Stimulated activated CD8-positive, alpha-beta memory T cell treated with anti-CD3 and anti-CD28 coated beads, Interleukin-12 subunit alpha, Interleukin-12 subunit beta, amount 100 ng/mL, for 4 hours (primary cell): ENCODE data around the gene PDE9A.
"Not testable (repeated sequence)": the region's sequence is repeated elsewhere in the genome, so short reads cannot be mapped to it uniquely, and the experiment has no call there.

Source experiments
- DNase-seq: peaks from one replicate; pipeline ENCODE4 v3.0.0-alpha.2; 2020; ENCODE audit warnings: low read depth

Gene PDE9A

DNA sequence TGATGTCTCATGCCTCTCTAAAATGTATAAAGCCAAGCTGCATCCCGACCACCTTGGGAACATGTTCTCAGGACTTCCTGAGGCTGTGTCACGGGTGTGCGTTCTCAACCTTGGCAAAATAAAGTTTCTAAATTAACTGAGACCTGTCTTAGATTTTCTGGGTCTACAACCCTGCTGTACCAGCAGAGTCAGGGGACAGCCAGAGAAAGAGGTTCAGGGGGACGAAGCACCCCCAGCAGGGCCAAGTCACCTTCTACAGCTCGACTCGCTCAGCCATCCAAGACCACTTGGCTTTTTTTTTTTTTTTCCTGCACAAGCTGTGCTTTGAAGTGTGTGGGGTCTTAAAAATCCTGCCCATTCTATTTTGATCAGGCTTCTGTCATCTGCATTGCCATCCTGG is 28.5 kb upstream of the PDE9A start:
- no peak for DNase-seq

DNA sequence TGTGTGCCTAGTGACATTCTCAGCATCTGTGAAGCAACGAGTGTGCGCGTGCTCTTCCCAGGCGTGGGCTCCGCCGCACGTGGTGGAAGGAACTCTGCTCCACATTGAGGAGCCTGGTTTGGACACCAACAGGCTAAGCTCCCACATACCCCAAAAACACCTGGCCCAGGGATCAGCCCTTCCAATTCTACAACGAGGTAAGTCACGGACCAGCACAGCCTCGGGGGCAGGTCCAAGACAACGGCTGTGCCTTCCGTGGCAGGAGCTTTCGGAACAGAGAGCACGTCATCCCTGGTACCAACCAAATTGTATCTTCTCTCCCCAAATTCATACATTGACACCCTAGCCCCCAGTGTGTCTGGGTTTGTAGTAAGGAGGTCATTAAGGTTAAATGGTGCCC is 27.2 kb upstream of the PDE9A start:
- no peak for DNase-seq

DNA sequence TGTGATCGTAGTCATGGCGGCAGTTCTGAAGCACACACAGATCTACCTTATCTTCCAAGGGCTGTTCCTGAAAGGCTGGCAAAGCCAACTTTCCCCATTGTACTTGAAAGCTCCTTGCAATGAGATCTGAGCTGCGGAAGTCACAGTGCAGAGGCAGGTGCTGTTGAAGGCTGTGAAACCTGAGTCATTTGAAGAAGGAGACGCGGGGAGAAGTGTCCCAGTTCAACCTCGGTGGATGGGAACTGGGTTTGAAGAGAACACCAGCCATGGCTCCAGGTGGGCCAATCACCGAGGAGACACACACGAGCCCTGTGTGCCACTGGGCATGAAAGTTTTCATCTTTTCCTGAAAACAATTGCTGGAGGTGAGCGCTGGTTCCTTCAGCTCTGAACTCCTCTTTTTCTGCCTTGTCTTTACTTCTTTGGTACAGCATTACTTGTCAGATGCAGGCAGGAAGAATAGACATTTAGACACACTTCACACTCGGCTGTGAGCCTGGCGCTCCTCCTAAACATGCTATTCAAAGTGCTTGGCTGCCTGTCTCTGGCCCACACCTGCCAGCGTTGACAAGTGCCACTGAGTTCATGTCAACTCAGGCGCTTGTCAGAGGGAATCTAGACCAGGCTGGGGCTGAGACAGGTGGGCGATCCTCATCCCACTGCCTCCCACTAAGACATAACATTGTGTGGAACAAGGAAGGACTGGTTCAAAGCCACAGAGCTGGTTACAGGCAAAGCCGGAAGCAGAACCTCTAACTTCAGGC is 25.7 kb upstream of the PDE9A start:
- no peak for DNase-seq

DNA sequence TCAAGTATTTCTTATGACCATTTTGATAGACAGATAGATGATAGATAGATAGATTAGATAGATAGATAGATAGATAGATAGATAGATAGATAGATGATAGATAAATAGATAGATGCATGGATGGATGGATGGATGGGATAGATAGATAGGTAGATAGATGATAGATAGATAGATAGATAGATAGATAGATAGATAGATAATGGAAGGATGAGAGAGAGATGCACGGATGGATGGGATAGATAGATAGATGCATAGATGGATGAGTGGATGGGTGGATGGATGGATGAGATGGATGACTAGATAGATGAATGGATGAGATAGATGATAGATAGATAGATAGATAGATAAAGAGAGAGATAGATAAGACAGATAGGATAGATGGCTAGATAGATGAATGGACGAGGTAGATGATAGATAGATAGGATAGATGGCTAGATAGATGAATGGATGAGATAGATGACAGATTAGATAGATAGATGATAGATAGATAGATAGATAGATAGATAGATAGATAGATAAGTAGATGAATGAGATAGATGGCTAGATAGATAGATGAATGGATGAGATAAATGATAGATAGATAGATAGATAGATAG is 24.9 kb upstream of the PDE9A start:
- not testable (repeated sequence) for DNase-seq

DNA sequence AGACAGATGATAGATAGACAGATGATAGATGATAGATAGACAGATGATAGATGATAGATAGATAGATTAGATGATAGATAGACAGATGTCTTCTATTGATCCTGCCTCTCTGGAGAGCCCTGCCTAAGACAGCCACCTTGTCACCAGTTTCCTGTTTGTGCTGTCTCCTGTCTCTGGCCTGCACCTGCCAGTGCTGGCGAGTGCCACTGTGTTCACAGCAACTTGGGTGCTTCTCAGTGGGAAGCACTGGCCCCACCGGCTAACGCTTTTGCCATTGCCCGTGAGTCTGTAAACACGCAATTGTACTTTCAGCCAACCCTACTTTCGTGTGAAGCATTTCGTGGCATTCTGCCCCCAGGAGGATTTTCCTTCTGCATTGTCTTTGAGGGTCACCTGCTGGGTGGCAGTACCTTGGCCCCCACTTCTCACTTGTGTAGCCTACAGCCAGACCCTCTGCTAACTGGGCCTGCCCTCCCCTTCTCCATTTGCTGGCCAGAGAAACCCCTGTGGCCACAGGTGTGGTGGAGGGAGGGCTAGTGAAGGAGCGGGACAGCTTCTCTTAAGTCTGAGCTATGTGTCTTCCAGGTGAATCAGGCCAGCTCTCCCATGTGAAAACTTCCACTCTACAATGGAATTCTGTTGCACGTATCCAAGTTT is 23.4 kb upstream of the PDE9A start:
- DNase-seq, result no peak

DNA sequence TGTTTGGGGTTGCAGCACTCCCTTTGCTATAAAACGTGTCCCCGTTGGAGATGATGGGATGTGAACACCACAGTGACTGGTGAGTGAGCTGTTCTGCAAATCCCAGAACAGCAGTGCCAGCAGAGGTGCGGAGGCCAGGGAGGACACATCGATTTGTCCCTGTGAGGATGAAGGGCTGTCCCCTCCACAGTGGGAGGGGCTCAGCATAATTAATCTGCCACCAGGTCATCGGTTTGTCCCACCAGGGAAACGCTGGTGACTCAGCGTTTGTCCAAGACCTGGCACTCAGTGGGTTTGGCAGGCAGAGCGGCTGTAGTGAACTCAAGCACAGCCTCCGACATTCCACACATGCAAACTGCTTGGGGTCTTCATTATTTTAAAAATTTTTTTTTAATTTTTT is 22.8 kb upstream of the PDE9A start:
- DNase-seq, result no peak

DNA sequence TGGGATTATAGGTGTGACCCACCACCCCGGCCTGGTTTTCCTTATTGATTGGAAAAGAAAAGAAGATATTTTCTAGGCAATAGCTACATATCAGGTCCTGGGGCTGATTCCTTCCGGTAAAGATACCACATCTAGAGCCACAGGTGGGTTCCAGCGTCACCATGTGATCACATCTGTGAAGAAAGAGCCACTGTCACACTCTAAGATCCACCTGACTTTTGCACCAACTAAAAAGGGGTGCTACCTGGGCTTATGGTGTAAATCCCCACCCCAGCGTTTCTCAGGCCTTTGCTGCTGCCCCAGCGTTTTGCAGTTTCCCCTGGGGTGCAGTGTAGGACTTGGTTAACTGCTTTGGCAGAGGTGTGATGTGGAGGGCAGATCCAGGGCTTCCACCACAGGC is 22.3 kb upstream of the PDE9A start:
- DNase-seq, result no peak

DNA sequence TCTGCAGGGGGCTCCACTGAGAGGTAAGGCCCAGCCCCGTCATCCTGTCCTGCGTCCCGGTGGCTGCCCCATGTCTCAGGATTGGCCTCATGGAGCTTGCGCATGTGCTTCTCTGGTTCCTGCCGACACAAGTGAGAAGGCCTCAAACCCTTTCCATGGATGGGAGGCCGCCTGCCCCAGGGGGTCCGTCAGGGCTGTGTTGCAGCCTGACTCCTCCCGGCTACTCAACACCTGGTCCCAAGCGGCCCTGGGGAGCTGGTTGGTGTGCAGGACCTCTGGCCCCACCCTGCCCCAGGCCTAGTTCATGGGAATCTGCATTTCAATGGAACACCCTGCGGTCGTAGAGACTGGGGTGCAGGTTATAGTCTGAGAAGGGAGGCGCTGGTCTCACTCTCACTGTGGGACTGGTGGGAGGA is 21.1 kb upstream of the PDE9A start:
- DNase-seq, result no peak

DNA sequence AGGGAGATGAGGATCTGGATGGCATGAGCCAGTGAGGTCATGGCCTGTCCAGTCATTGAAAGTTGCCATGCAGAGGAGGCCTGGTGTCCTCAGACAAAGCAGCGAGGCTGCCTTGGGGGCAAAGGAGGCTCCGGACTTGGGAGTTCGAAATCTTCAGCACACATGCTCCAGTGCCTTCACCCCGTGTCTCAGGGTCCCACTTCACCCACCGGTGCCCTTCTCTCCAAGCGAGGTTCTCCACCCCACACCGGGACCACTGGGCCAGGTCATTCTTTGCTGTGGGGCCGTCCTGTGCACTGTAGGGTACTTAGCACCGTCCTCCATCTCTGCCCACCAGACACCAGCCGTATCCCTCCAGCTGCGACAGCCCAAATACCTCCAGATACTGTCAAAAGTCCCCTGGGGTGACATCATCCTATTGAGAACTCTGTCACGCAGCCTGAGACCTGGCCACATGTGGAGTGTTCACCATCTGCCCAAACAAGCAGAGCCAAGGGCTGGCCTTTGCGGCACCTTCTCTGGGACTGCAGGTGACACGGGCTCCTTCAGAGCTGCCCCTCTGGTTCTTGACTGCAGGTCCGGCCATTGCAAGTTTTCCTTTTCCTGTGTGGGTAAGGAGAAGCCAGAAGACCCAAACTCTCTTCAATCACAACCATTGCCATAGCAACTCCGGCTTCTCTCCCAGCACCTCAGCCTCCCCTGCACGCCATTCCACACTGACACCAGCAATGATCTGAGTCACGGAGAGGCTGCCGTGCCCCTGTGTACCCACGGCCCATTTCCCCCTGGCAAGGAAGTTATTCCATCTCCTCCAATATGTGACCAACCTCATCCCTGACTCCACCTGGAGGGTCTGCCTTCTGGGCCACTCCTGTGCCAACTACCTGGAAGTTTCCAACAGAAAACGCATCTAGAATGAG is 20.4 kb upstream of the PDE9A start:
- no peak for DNase-seq

DNA sequence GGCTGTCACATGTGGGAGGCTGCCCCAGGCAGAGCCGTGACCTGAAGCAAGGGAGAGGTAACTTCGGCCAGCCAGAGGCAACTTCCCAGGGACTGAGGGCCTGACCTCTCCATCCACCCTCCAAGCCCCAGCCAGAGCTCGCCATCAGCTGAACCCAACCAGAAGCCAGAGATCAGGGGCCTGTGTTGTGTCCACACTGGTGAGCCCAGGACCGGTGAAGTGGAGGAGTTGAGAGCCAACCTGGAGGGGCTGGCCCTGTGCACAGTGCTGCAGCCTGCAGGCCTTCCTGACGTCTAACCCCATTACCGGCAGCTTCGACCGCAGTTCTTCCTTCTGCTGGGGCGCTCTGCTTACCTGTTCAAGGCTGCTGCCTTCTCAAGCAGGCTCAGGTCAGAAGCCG is 19.6 kb upstream of the PDE9A start:
- no peak for DNase-seq

DNA sequence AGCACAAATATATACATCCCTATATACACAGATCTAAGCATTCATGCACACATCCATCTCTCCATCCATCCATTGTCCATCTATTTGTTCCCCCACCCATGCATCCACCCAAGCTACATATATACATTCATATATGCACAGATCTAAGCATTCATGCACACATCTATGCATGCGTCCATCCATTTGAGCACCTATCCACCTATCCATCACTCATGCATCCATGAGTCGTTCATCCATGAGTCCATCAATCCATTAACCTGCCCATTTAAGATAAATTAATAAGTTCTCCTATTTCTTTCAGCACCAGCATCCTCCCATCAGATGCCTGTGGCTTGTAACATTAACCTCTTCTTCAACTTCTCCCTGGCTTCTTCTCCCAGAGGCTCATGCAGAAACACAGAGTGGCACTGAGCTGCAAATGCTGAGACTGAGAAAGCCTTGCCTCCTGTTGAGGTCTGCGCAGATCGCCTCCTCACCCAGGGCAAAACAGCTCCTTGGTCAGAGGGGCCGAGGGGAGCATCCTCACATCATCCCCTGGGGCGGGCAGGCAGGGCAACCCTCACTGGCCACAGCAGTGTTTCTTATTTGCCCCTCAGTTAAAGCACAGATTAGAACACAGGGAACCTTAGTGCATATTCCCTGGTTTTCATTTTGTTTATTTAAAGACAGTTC is 17.4 kb upstream of the PDE9A start:
- DNase-seq, result no peak

DNA sequence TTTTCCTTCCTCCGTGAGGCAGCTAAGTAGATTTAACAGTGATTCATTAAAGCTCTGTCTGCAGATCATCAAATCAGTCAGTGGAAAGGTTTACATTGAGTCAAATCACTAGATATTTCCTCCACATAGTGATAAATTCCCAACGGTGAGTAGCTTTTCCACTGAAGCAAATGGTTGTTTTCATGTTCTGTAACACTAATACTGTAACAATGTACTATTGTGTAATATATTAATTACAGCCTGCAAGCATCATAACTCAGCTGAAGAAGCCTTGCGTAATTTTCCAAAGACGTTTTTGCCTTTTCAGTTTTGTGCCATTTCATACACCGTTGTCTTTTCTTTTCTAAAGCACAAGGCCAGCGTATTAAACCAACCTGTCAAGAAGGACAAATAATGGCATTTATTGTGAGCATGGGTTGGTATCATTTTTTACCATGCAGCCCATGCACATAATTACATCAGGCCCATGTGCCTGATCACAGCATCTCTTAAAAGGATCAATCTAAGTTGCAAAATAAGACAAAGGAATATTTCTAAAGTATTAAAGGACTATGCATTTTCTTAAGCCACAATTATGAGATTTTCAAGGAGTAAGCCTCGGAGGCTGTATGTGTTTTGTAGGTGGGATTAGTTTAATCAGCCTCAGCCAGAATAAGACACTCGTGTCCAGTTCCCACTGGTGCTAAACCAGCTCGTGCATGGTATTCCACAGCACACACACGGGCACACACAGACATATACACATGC is 16.7 kb upstream of the PDE9A start:
- no peak for DNase-seq

DNA sequence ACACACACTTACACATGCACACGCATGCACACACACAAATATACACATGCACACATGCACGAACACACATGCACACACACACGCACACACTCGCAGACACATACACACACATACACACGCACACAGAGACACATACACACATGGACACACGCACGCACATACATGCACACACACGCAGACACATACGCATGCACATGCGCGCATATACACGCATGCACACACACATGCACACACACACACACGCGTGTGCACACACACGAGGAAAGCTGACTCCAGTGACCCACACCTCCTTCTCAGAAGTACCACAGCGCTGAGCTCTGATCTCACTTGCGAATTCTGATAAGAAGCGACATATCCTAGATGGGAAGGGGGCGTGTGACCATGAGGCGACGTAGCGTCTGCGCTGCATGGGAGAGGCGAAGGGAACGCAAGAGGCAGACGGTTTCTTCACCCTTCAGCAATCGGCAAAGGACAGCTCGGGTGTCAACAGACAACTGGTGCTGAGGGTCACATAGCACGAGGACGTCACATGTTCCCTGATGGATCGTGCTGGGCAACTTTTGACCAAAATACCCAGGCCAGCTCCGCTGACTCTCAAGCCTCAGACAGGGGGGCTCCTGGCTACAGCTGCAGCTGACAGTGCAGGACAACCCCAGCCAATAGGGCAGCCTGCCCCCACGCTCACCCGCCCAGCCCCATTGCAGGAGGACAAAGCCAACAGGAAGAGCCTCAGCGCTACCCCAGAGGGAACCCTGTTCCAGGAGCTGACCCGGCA is 16.0 kb upstream of the PDE9A start:
- no peak for DNase-seq

DNA sequence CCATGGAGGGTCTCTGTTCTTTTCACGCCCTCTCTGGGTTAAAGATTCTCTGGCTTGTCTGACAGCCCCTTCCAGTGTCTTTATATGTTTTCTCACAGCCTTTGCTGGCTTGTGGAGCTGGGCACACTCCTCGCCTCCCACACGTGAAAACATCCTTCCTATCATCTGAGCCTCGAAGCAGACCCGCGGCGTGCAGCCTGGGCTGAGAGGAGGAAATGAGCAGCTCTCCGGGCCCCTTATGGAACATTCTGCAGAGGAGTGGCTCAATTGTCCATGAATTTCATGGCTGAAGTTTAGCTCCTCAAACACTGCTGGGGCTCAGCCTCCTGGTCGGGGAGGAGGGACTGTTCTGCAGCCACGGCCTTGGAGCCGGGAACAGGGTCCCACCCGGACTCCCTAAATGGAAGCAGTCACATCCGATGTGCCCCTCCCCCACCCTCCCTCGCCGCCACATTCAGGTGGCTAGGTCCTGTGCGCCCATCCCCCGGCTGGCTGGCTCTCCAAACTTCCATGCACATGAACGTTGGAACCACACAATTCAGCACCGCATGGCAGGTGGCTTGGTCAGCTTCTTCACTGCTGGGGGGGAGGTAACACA is 15.1 kb upstream of the PDE9A start:
- DNase-seq, result no peak

DNA sequence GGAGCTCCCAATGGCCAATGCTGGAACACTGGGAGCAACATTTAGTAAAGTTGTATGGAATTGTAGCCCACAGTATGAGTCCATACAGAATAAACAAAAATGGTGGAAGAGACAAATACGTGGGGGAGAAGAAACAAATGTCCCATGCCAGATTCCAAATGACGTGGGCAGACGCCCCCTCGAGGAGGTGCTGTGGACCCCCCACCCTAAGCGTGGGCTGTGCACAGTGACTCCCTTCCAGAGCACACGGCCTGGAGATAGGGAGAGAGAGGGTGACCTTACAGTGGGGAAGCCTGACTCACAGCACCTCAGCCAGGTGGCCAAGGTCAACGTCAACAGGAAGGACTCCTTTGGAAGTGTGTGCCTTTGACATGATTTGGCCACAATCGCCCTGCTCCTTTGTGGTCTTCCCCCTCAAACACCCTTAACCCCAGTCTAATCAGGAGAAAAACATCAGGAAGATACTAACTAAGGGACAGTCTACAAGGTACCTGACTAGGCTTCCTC is 13.7 kb upstream of the PDE9A start:
- no peak for DNase-seq

DNA sequence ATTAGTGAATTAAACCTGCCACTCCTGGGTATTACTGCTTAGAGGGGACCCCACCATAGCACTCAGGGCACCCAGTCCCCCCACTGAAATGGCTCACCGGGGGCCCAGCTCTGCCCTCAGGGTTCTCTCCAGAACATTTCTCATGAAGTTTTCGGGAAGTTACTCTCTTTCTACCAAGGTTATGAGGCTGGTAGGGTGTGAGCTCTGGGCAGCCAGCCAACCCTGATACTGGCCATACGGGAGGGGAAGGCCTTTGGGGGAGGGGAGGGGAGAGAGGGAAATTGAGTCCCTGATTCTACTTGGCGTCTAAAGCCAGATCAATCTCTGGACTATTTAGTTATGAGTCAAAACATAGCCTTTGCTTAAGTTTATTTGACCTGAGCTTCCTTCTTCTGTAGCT is 12.9 kb upstream of the PDE9A start:
- DNase-seq, result no peak

DNA sequence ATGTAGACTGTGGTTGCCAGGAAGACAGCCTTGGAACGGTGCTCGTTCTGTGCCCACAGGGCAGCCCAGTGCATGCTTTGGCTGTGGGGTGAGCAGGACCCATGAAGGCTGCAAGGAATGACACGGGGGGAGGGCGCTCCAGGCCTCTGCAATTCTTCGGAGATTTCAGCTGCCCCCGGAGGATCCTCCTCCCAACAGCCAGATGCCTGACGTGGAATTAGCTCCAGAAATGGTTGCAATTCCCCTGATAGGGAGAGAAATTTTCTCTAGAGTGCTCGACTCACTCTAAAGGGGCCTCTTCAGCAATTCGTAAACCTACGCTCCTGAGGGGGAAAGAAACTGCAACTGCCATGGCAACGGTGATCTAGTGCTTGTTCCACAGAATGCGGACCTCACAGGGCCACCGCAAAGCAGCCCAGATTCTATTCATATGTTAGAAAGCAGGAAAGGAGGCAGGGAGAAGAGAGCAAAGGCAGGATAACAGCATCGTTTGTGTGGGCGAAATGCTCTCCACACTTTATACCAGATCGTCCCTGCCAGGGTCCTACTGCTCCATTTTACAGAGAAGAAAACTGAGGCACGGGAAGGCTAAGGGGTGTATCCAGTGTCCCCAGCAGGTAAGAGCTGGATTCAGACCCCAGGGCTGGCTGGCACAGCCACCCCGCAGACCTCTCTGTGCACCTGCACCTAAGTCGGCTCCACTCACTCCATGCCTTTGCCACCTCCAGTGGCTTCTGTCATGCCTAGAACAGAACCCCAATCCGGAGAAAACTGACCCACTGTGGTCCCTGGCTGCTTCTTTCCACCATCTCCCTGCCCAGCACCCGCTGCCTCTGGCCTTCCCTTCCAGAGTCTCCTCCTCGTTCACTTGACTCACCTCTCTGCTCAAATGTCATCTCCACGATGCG is 11.9 kb upstream of the PDE9A start:
- no peak for DNase-seq

DNA sequence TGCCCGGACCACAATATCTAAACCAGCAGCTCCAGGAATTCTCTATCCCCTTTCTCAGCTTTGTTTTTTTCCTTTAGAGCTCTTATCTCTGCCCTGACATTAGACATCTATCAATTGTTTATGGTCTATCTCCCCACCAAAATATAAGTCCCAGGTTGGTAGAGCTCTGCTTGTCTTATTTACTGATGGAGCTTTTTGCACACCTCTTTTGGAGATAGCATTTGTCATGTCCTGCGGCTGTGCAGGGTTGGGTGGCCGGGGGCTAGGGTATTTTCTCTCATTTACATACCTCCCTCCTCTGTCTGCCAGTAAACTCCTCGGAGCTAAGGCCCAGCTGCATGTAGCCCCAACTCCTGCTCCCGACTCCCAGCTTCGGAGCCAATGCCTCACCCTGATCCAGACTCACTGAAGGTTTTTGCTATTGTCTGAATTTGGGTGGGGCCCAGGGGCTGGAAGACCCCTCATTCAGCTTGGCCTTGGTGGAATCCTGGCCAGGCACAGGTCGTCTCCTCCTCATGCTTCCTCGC is 11.1 kb upstream of the PDE9A start:
- no peak for DNase-seq
